ENCODE data around the gene INPP4B. TPM values are rescaled to one million over a fixed set of nuclear protein-coding genes. Genes with fewer than 3 reads are reported as not detected.

INPP4B gene
- total RNA-seq, 1 donor from 2014 or later: 3.4 TPM

DNA sequence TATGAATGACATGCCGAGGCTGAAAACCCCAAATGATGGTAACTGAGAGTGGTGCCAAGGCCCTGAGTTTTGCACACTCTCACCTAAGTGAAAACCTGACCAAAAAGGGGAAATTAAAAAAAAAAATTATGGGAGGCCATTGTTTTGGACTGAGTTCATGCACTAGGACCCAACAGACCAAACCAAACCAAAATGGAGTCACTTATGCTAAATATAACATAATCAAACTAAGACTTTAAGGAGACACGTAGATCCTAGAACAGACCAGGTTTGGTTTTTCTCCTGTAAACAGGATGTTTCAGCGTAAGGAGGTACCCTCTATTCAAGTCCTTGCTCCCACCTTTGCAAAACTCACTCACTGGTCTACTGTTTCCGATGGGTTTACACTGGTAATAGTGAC lies 453.0 kb downstream of the INPP4B start:
- no peak for DNase-seq (ENCODE audit: low spot score, unreplicated experiment)
- Mint-ChIP-seq H3K27ac (no peak overlapping the region), H3K36me3 (ENCODE audit: insufficient read depth) (no peaks in the 10 kb centered on the region), H3K27me3 (no peaks in the 10 kb centered on the region), H3K9me3 (ENCODE audit: low read depth) (no peaks in the 10 kb centered on the region), H3K4me1 (ENCODE audit: low read depth) (no peaks in the 10 kb centered on the region), H3K4me3 (ENCODE audit: low read depth) (no peak overlapping the region)
- TF ChIP-seq, protein P1, sequence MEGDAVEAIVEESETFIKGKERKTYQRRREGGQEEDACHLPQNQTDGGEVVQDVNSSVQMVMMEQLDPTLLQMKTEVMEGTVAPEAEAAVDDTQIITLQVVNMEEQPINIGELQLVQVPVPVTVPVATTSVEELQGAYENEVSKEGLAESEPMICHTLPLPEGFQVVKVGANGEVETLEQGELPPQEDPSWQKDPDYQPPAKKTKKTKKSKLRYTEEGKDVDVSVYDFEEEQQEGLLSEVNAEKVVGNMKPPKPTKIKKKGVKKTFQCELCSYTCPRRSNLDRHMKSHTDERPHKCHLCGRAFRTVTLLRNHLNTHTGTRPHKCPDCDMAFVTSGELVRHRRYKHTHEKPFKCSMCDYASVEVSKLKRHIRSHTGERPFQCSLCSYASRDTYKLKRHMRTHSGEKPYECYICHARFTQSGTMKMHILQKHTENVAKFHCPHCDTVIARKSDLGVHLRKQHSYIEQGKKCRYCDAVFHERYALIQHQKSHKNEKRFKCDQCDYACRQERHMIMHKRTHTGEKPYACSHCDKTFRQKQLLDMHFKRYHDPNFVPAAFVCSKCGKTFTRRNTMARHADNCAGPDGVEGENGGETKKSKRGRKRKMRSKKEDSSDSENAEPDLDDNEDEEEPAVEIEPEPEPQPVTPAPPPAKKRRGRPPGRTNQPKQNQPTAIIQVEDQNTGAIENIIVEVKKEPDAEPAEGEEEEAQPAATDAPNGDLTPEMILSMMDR (IDR thresholded peaks at IDR 0.05; ENCODE audit: unreplicated experiment): no peak

DNA sequence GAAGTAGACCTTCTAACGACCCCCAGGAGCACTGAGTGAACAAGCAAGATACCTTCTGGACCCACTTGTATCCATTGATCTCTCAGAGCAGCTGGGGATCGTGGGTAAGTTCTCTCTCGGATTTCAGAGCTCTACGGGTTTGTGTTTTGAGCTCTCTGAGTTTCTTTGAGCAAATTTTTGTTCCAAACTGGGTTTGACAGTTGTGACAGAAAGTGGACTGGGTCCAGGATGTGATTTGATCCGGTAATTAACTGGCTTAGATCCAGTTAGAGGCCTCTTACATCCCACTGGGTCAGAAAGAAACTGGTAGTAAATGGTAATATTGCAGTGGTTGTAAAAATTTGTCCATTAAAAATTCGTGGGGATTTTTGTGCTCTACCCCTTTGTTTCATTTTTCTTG lies 459.2 kb downstream of the INPP4B start:
- H3K27me3 Mint-ChIP-seq: no peaks in the 10 kb centered on the region
- no peaks in the 10 kb centered on the region for H3K9me3 Mint-ChIP-seq (ENCODE audit: low read depth)
- TF ChIP-seq, protein P1 (IDR thresholded peaks at IDR 0.05; ENCODE audit: unreplicated experiment): no peak
- H3K36me3 Mint-ChIP-seq (ENCODE audit: insufficient read depth): no peaks in the 10 kb centered on the region
- no peak overlapping the region for H3K4me3 Mint-ChIP-seq (ENCODE audit: low read depth)
- no peak for DNase-seq (ENCODE audit: low spot score, unreplicated experiment)
- no peaks in the 10 kb centered on the region for H3K4me1 Mint-ChIP-seq (ENCODE audit: low read depth)
- H3K27ac Mint-ChIP-seq: no peak overlapping the region

DNA sequence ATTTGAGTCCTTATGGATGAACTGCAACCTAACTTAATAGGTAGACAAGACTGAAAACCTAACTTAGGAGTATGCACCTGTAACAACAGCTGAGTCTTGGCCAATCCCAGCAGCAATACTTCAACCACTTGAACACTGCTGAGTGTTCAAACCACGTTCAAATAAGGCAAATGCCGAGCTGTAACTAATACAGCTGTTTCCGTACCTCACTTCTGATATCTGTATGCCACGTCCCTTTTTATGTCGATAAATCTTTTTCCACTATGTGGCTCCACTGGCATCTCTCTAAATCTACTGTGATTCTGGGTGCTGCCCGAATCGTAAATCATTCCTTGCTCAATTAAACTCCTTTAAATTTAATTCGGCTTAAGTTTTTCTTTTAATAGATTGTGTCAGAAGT lies 459.7 kb downstream of the INPP4B start:
- TF ChIP-seq, protein P1 (IDR thresholded peaks at IDR 0.05; ENCODE audit: unreplicated experiment): no peak
- Mint-ChIP-seq H3K4me3 (ENCODE audit: low read depth) (no peak overlapping the region), H3K9me3 (ENCODE audit: low read depth) (no peaks in the 10 kb centered on the region), H3K4me1 (ENCODE audit: low read depth) (no peaks in the 10 kb centered on the region), H3K27me3 (no peaks in the 10 kb centered on the region), H3K27ac (no peak overlapping the region), H3K36me3 (ENCODE audit: insufficient read depth) (no peaks in the 10 kb centered on the region)
- DNase-seq (ENCODE audit: low spot score, unreplicated experiment): no peak

DNA sequence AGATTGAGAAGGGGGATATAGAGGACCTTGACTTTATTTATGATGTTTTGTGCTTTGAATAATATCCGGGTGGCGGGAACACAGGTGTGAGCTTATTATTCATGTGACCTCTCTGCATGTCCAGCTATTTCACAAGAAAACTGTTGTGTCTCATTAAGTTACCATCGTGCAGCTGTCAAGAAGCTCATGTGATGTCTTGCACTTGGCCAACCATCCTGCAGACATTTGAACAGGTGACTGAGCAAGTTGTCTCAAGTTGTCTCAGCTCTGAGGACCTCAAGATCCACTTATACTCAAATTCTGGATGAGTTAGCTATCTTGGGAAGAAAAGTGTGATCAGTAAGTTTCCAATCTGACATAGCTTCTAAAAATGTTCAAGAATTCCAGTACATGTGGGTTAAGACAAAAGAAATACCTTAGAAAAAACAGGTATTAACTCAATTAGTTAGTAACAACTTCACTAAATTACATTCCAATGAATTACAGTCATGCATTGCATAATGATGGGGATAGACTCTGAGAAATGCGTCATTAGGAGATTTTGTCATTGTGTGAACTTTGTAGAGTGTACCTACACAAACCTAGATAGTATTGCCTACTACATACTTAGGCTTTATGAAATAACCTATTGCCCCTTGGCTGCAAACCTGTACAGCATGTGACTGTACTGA lies 462.2 kb downstream of the INPP4B start:
- TF ChIP-seq, protein P1 (IDR thresholded peaks at IDR 0.05; ENCODE audit: unreplicated experiment): no peak
- no peaks in the 10 kb centered on the region for H3K27me3 Mint-ChIP-seq

DNA sequence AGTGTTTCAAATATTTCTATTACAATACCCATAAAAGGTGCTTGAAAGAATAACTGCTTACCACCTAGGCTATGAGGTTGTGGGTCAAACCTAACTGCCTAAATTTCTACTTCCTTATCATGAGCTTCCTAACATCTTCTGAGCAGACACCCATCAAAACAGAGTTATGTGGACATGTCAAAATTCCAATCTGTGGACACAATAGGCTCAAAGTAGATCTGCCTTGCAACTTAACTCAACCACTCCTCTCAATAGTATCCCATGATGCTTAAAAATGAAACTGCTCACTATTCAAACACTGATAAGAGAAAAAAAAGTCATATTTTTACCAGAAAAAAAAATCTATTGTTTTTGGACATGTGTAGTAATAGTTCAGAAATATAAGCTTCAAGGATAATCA lies 462.7 kb downstream of the INPP4B start:
- H3K36me3 Mint-ChIP-seq (ENCODE audit: insufficient read depth): no peaks in the 10 kb centered on the region
- TF ChIP-seq, protein P1 (IDR thresholded peaks at IDR 0.05; ENCODE audit: unreplicated experiment): no peak
- DNase-seq (ENCODE audit: low spot score, unreplicated experiment): no peak
- no peaks in the 10 kb centered on the region for H3K27me3 Mint-ChIP-seq
- no peak overlapping the region for H3K4me3 Mint-ChIP-seq (ENCODE audit: low read depth)
- no peaks in the 10 kb centered on the region for H3K9me3 Mint-ChIP-seq (ENCODE audit: low read depth)
- peaks cover 1% of the 10 kb centered on the region for H3K4me1 Mint-ChIP-seq (ENCODE audit: low read depth)
- H3K27ac Mint-ChIP-seq: no peak overlapping the region

More for the DNA sequence above, 462.2 kb downstream of the INPP4B start:
- Mint-ChIP-seq H3K9me3 (ENCODE audit: low read depth) (no peaks in the 10 kb centered on the region), H3K4me3 (ENCODE audit: low read depth) (no peak overlapping the region), H3K4me1 (ENCODE audit: low read depth) (peaks cover 1% of the 10 kb centered on the region), H3K36me3 (ENCODE audit: insufficient read depth) (no peaks in the 10 kb centered on the region), H3K27ac (no peak overlapping the region)
- DNase-seq (ENCODE audit: low spot score, unreplicated experiment): no peak

All from progenitor cell of endocrine pancreas (in vitro differentiated cells).